ENCODE results near the gene CNR2.

CNR2 gene

GRCh38 chr1:23889074-23889473 is 24.1 kb downstream of the CNR2 start:
- no peak for DNase-seq (ENCODE audit: low read depth)
- TF ChIP-seq CTCF (conservative IDR thresholded peaks at IDR 0.05; ENCODE audit: control insufficient read depth, insufficient read depth, low read depth, low read length) = no peak
- H3K4me3 ChIP-seq (ENCODE audit: control insufficient read depth, low read depth, low read length) = no peak overlapping the region

- TF ChIP-seq CTCF (conservative IDR thresholded peaks at IDR 0.05; ENCODE audit: control insufficient read depth, insufficient read depth, low read depth, low read length) = no peak
These were observed 27.9 kb downstream of the CNR2 start for GRCh38 chr1:23885222-23885621.

GRCh38 chr1:23882746-23883145 is 30.4 kb downstream of the CNR2 start:
- TF ChIP-seq CTCF (conservative IDR thresholded peaks at IDR 0.05; ENCODE audit: control insufficient read depth, insufficient read depth, low read depth, low read length) = no peak
- DNase-seq (ENCODE audit: low read depth) = no peak

More at GRCh38 chr1:23885222-23885621, 27.9 kb downstream of the CNR2 start:
- no peak overlapping the region for H3K4me3 ChIP-seq (ENCODE audit: control insufficient read depth, low read depth, low read length)
- DNase-seq (ENCODE audit: low read depth) = no peak

GRCh38 chr1:23879809-23880208 is 33.4 kb downstream of the CNR2 start:
- TF ChIP-seq CTCF (conservative IDR thresholded peaks at IDR 0.05; ENCODE audit: control insufficient read depth, insufficient read depth, low read depth, low read length) = no peak
- DNase-seq (ENCODE audit: low read depth) = no peak
- no peak overlapping the region for H3K4me3 ChIP-seq (ENCODE audit: control insufficient read depth, low read depth, low read length)

More at GRCh38 chr1:23882746-23883145, 30.4 kb downstream of the CNR2 start:
- no peak overlapping the region for H3K4me3 ChIP-seq (ENCODE audit: control insufficient read depth, low read depth, low read length)

GRCh38 chr1:23878668-23879067 is 34.5 kb downstream of the CNR2 start:
- no peak for DNase-seq (ENCODE audit: low read depth)
- no peak overlapping the region for H3K4me3 ChIP-seq (ENCODE audit: control insufficient read depth, low read depth, low read length)
- no peak for TF ChIP-seq CTCF (conservative IDR thresholded peaks at IDR 0.05; ENCODE audit: control insufficient read depth, insufficient read depth, low read depth, low read length)

- no peak for TF ChIP-seq CTCF (conservative IDR thresholded peaks at IDR 0.05; ENCODE audit: control insufficient read depth, insufficient read depth, low read depth, low read length)
- no peak for DNase-seq (ENCODE audit: low read depth)
- no peak overlapping the region for H3K4me3 ChIP-seq (ENCODE audit: control insufficient read depth, low read depth, low read length)
These were observed 37.8 kb downstream of the CNR2 start for GRCh38 chr1:23875382-23875781.

- DNase-seq (ENCODE audit: low read depth) = no peak
- no peak for TF ChIP-seq CTCF (conservative IDR thresholded peaks at IDR 0.05; ENCODE audit: control insufficient read depth, insufficient read depth, low read depth, low read length)
- no peak overlapping the region for H3K4me3 ChIP-seq (ENCODE audit: control insufficient read depth, low read depth, low read length)
These were observed 40.7 kb downstream of the CNR2 start for GRCh38 chr1:23872421-23872820.
